Suprapubic skin (tissue), 4 donors: ENCODE measurements around the gene CLCF1. TPM values are rescaled to one million over a fixed set of nuclear protein-coding genes. Genes with fewer than 3 reads are reported as not detected.

Source experiments
- DNase-seq, 2 donors: peaks; one replicate each; pipeline ENCODE4 v3.0.0-alpha.2; 2019; ENCODE audit warnings: low spot score in 2 of 2
- H3K27ac ChIP-seq: fragments of 200-600 bp; sonication (generic); one replicate; pipeline ENCODE4 v1.5.1; 2019
- H3K27me3 ChIP-seq: fragments of 200-600 bp; sonication (generic); one replicate; pipeline ENCODE4 v1.5.1; 2019
- H3K36me3 ChIP-seq: fragments of 200-600 bp; sonication (generic); one replicate; pipeline ENCODE4 v1.5.1; 2019
- H3K4me1 ChIP-seq: fragments of 200-600 bp; sonication (generic); one replicate; pipeline ENCODE4 v1.5.1; 2019
- H3K4me3 ChIP-seq: fragments of 200-600 bp; sonication (generic); one replicate; pipeline ENCODE4 v1.5.1; 2019; ENCODE audit warnings: mild to moderate bottlenecking
- H3K9me3 ChIP-seq: fragments of 200-600 bp; sonication (generic); one replicate; pipeline ENCODE4 v1.5.1; 2019
- EP300 ChIP-seq: sonication (generic); formaldehyde crosslinking; IDR thresholded peaks from one replicate; pipeline ENCODE4 v1.6.1; 2017; ENCODE audit warnings: antibody characterized with exemption
- POLR2A ChIP-seq, 2 donors: fragments of 450-650 bp; IDR thresholded peaks; one replicate each; pipeline ENCODE4 v1.6.1; 2017; ENCODE audit warnings: antibody characterized with exemption in 2 of 2, mild to moderate bottlenecking in 2 of 2, moderate library complexity in 2 of 2
- POLR2AphosphoS5 ChIP-seq, 3 donors: sonication (generic); formaldehyde crosslinking; IDR thresholded peaks; one replicate each; pipeline ENCODE4 v1.6.1; 2017; ENCODE audit warnings: antibody characterized with exemption in 3 of 3
- WGBS: methylation state at CpG from one replicate; pipeline ENCODE4 v1.1.5; 2018; 5-methylcytosine and 5-hydroxymethylcytosine counted together
- total RNA-seq, 4 donors: library from RNA; depleted of rRNA; stranded (reverse); fragments of >200 nt; gene quantifications; one replicate each; pipeline ENCODE4 v1.1.0, GENCODE V29; 2016
- TF ChIP-seq, protein P1 (sequence below), 2 donors: fragments of 200-600 bp in 1 of 2; fragments of 450-650 bp in 1 of 2; sonication (generic) in 1 of 2; IDR thresholded peaks; one replicate each; pipeline ENCODE4 v1.5.1; 2016 to 2019; ENCODE audit warnings: antibody characterized with exemption in 2 of 2, mild to moderate bottlenecking in 1 of 2, moderate library complexity in 1 of 2

The CLCF1 gene
- total RNA-seq, 4 donors from 2014 or later = 2.7 to 5.5 (median 4.0) TPM

GRCh38 chr11:67364783-67365722 lies 8.3 kb downstream of the CLCF1 start:
- H3K27ac ChIP-seq = no peak overlapping the region
- DNase-seq = no peak
- WGBS = 76% methylated on average over 10 of the region's 24 CpGs

GRCh38 chr11:67364169-67364568 lies 9.2 kb downstream of the CLCF1 start:
- Histone ChIP-seq H3K4me1 (peaks cover 39% of the 10 kb centered on the region), H3K36me3 (peaks cover 3% of the 10 kb centered on the region), H3K27me3 (no peaks in the 10 kb centered on the region), H3K4me3 (no peak overlapping the region), H3K27ac (no peak overlapping the region), H3K9me3 (no peaks in the 10 kb centered on the region)
- no peak for DNase-seq
- TF ChIP-seq POLR2AphosphoS5 (IDR thresholded peaks at IDR 0.05) (no peak), EP300 (no peak), POLR2A (IDR thresholded peaks at IDR 0.05) (no peak)
- TF ChIP-seq, protein P1, sequence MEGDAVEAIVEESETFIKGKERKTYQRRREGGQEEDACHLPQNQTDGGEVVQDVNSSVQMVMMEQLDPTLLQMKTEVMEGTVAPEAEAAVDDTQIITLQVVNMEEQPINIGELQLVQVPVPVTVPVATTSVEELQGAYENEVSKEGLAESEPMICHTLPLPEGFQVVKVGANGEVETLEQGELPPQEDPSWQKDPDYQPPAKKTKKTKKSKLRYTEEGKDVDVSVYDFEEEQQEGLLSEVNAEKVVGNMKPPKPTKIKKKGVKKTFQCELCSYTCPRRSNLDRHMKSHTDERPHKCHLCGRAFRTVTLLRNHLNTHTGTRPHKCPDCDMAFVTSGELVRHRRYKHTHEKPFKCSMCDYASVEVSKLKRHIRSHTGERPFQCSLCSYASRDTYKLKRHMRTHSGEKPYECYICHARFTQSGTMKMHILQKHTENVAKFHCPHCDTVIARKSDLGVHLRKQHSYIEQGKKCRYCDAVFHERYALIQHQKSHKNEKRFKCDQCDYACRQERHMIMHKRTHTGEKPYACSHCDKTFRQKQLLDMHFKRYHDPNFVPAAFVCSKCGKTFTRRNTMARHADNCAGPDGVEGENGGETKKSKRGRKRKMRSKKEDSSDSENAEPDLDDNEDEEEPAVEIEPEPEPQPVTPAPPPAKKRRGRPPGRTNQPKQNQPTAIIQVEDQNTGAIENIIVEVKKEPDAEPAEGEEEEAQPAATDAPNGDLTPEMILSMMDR (IDR thresholded peaks at IDR 0.05) = no peak
- 96% methylated on average over 3 of the region's 3 CpGs for WGBS

More at GRCh38 chr11:67364783-67365722, 8.3 kb downstream of the CLCF1 start:
- peaks cover 47% of the 10 kb centered on the region for H3K4me1 ChIP-seq
- peaks cover 3% of the 10 kb centered on the region for H3K36me3 ChIP-seq
- H3K4me3 ChIP-seq = no peak overlapping the region
- TF ChIP-seq POLR2AphosphoS5 (IDR thresholded peaks at IDR 0.05) = no peak
- TF ChIP-seq POLR2A (IDR thresholded peaks at IDR 0.05) = no peak
- TF ChIP-seq, protein P1 (IDR thresholded peaks at IDR 0.05) = no peak
- no peak for TF ChIP-seq EP300
- no peaks in the 10 kb centered on the region for H3K27me3 ChIP-seq
- H3K9me3 ChIP-seq = no peaks in the 10 kb centered on the region

DNA sequence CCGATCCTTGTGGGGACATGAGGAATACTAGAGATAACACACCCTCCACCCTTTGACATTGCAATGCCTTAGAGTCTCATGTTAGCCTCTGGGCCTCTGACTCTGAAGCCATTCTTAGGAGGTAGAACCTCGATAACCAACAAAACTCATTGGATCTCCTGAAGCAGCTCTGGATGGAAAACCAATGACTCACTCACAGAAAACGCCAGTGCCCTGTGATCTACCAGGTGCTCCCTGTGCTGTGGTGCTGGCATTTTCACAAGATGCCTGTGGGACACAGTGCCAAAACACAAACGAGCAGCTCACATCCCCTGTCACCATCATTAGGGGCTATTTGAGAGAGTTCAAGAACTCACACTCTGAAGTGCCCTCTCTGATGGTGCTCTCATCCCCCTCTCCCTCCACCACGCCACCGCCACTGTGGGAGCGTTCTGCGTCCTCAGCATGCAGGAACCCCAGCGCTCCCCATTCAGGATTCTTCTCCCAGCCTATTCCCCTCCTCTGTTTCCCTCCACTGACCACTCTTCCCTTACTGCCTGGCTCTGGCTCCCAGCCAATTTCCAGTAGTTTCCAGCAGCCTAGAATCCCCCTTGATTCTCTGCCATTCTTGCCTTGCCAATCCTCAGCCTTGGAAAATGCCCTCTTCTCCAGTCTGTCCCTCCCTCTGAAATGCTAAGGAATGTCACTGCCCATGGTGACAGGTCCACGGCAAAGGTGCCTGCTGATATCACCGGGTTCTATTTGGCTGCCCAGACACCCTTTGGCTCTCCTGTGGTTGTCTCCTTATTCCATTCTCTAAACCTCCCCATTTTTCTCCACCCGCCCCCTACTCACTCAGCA lies 15.3 kb downstream of the CLCF1 start:
- Histone ChIP-seq H3K27ac (no peak overlapping the region), H3K4me1 (peaks cover 49% of the 10 kb centered on the region), H3K27me3 (no peaks in the 10 kb centered on the region), H3K4me3 (no peak overlapping the region), H3K36me3 (no peaks in the 10 kb centered on the region), H3K9me3 (no peaks in the 10 kb centered on the region)
- TF ChIP-seq EP300 (no peak), POLR2AphosphoS5 (IDR thresholded peaks at IDR 0.05) (no peak), POLR2A (IDR thresholded peaks at IDR 0.05) (no peak)
- TF ChIP-seq, protein P1 (IDR thresholded peaks at IDR 0.05) = no peak
- no peak for DNase-seq
- WGBS = 72% methylated on average over 12 of the region's 12 CpGs

GRCh38 chr11:67356864-67357561 lies 16.4 kb downstream of the CLCF1 start:
- Histone ChIP-seq H3K36me3 (no peaks in the 10 kb centered on the region), H3K4me1 (peaks cover 59% of the 10 kb centered on the region), H3K27me3 (no peaks in the 10 kb centered on the region), H3K4me3 (no peak overlapping the region), H3K9me3 (no peaks in the 10 kb centered on the region), H3K27ac (peak overlapping the region; percentile 98)
- no peak for DNase-seq
- WGBS = 33% methylated on average over 3 of the region's 3 CpGs
- TF ChIP-seq POLR2AphosphoS5 (IDR thresholded peaks at IDR 0.05) (peak in 1 of 3 donors; percentile 35), POLR2A (IDR thresholded peaks at IDR 0.05) (no peak), EP300 (no peak)
- TF ChIP-seq, protein P1 (IDR thresholded peaks at IDR 0.05) = peak; percentile 86 to 88
